H4 (cell line): ENCODE data around the gene ZNF599. TPM values are rescaled to one million over a fixed set of nuclear protein-coding genes. Genes with fewer than 3 reads are reported as not detected.

Source experiments
- DNase-seq: peaks from one replicate; pipeline ENCODE4 v3.0.0-alpha.2; 2015; ENCODE audit warnings: low spot score
- total RNA-seq: library from RNA; depleted of rRNA; stranded (reverse); fragments of >200 nt; shearing (Covaris generic); gene quantifications from 2 replicates; pipeline ENCODE4 v1.2.3, GENCODE V29; 2014; rRNA removed

The ZNF599 gene
- total RNA-seq, 1 experiment from 2014 or later: 10.8 TPM

- DNase-seq: no peak
Observed at GRCh38 chr19:34744896-34745690, 27.9 kb downstream of the ZNF599 start.

DNA sequence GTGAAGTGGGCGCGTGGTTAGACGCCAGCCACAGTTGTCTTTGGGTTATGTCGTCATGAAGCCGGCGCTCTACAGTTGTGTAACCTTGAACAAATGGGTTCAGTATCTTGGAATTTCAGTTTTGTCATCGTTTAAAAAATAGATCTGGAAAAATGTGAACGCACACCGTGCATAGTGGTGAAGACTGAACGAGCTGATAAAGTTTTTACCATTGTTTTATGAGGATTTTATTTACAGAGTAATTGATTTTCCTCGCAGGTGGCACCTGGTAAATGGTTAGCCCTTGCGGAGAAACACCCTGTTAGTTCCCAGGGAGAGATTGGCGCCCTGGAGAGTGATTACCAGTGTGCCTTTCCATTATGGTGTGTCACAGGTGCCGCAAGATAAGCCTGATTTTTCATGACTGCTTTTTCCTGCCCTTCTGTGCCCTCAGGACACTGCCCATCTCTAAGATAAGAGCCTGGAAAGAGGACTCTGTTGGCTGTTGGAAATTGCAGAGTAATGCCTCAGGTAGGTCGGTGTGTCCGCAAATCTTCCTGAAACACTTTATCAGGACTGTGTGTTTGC is 38.4 kb downstream of the ZNF599 start:
- DNase-seq: peak; percentile 91

DNA sequence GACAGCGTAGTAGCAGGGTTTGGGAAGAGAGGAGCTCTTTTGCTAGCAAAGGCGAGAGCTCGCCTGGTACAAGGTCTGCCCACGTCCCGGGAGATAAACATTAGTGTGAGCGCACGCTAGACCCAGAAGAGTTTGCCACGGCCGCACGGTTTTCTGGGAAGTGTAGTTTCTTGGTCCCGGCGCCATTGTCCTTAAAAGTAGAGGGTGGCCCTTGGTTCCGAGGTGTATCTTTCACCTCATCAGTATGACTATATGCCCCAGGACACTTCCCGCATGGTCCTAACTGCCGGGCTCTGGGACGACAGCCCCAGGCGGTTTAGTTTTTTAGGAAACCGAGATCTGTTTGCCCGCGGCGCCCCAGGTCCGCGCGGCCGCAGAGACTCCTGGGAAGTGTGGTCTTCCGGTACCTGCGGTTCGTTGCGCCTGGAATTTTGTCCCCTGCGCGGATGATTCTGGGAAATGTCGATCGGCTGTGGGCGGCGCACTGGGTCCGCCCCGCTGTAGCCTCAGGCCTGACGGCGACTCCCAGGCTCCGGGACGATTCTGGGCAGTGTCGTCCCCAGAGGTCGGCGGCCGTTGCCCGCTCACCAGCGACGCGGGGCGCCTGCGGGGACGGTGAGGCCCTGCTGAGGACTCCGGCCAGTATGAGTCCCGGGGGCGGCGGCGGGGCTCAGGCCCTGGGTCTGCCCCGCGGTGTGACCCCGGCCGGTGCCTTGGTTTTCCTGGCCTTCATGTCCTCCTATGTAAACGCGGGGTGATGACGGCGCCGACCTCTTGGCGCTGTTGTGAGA is 39.1 kb downstream of the ZNF599 start, which contains the start of gene ZNF181:
ZNF181 (plus strand) TSS at position 498 of the 791 bp plus-strand sequence. CDS start 795 bp downstream, outside the sequence.
- DNase-seq: peak; percentile 95

DNA sequence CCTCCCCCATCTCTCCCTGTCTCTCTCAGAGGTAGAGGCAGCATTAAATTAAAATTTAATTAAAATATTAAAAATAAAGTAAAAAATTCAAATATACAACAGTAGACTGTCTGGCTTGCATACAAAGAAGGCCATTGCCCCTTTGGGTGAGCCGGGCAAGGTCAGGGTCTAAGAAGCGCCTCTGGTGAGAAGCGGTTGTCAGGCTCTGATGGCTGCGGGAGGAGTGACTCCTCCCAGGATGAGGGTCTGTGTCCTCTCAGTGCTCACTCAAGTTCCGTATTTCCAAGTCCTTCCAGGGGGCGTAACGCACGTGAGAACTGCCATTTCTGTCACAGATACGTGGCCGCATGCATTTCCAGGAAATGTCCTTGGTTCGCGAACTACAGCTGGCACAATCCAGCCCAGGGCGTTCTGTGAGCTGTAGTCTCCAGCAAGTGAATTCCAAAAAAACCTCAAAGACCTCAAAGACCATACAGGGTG is 39.7 kb downstream of the ZNF599 start:
- DNase-seq: peak; percentile 75

GRCh38 chr19:34732612-34733211 is 40.3 kb downstream of the ZNF599 start:
- no peak for DNase-seq

DNA sequence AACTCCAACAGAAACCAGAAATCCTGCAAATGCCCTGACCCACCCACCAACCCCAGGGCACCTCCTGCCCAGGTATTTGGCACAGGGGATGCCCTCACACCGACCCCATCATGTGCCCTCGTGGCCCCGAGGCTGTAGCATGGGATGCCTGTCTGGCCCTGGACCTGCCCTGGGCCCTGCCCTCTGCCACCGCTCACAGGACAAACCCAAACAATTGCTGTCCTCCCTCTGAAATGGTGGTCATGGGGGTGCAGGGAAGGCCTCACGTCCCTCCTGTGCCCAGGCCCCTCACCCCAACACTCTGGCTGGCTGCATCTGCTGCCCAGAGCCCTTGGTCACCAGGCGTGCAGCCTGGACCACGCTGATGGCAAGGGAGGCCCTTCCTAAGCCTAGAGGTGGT is 41.1 kb downstream of the ZNF599 start:
- no peak for DNase-seq

DNA sequence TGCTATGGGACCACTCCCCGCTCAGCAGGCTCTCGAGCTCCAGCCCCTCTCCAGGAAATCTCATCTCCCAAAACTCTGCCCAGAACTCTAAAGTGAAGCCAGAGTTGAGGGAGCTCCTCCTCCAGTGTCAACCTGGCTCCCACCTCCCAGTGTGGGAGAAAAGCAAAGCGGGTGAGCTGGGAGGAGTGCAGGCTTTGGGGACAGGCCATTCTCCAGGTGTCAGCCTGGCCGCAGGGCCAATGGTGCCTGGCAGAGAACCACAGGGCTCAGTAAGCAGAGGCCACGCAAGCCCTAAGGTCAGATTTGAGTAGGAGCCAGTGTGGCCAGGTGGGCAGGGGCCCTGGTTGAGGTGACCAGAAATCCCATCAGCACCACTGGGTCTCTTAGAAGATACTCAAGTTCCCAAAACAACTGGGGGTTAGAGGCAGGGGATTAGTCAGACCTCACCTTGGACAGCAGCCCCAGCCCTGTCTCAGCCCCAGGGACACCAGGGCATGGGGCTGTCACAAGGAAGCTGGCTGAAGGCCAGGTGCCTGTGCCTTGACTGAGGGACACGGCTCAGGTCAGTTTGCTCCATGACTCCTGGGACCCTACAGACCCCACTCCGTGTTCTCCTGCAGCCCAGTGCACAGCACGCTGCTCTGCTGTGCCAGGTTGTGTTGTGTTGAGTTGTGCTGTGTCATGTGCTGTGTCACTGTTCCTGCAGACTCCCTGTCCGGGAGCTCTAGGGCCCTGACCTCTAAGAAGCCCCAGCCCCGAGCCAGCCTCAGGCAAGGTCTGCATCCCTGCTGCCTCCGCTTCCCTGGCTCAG is 41.8 kb downstream of the ZNF599 start:
- no peak for DNase-seq

DNA sequence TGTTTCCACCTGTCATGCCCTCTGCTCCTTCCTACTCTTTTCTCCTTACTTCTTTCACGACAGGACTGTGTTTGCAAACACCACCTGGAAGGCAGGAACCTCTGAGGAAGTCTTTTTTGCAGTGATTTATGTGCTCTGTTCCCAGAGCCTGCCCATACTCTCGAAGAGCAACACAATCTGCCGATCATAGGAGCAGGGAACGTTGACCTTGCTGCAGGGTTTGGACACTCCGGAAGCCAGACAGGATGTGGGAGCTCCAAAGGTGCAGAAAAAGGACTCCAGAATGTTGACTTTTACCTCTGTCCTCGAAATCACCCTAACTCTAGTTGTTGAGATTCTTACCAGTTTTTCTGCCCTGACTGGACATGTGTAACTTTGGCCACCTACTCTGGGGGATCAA is 47.6 kb downstream of the ZNF599 start:
- DNase-seq: no peak

- DNase-seq: no peak
Observed at GRCh38 chr19:34722353-34722752, 50.7 kb downstream of the ZNF599 start.

GRCh38 chr19:34715357-34715756 is 57.7 kb downstream of the ZNF599 start:
- DNase-seq: no peak

GRCh38 chr19:34713262-34713637 is 59.8 kb downstream of the ZNF599 start:
- no peak for DNase-seq

DNA sequence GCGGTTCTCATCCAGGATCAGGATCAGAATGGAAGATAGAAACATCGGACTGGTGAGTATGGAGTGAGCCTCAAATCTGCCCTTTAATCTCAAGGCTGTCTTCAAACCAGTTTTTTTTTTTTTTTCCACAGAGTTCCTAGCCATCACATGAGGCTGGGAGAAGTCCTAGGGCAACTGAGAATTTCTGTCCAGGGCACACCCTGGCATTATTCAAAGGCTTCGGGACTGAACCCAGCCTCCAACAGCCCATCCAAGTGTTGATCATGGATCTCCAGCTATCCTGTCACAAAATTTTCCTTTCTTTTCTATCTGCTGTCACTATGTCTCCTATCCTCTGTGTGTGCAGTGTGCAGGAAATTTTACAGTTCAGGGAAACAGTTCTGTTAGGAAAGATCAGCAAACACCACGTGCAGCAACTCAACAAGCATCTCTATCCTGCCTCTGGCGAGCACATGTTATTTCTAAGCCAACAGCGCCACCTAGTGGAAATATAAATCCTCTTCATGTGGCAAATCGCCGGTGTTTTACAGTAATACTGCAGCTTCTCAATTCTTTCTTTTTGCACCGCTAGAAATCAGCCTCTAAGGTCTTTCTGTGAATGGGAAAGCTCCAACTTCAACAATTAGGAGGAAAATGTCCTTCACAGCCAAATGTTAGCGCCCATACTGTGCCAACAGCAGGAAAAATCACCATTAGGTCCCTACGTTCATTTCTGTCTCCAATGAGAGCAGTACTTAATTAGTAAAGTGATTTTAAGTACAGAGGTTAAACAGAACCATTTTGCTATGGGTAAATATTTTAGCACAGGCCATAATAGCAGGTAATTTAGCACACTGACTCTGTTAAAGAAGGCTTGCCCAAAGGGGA is 60.4 kb downstream of the ZNF599 start:
- peak; percentile 91 for DNase-seq

DNA sequence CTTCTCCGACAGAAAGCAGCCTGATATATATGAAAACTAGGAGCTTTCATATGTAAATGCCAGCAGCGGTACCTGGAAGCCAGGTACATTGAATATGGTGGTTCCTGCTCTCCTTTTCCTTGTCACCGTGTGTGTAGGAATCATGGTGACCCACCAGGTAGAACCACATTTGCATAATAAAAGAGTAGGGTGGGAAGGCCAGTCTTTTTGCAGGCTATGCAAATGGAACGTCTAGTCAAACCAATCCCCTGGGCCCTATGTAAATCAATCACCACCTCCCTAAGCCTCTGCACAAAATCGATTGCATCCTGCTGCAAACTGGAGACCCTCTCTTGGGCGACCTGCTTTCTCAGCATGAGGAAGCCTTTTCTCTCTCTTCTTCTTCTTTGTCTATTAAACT is 61.1 kb downstream of the ZNF599 start:
- no peak for DNase-seq

Other genes starting within 250 kb of the ZNF599 start
- gene SCGB2B2, start 96.1 kb downstream of the ZNF599 start, total RNA-seq: 0.35 TPM in 1 of 2 replicates, not detected in the other
- 15.7 and 27.7 TPM in 2 replicates for gene ZNF302, start 95.5 kb downstream of the ZNF599 start, total RNA-seq
- 13.0 and 20.3 TPM in 2 replicates for gene ZNF181, start 39.0 kb downstream of the ZNF599 start, total RNA-seq
- gene ZNF30, start 153.7 kb upstream of the ZNF599 start, total RNA-seq: 2.8 and 3.7 TPM in 2 replicates
- gene ZNF792, start 191.0 kb upstream of the ZNF599 start, total RNA-seq: 6.3 and 7.6 TPM in 2 replicates
- gene GRAMD1A, start 227.1 kb upstream of the ZNF599 start, total RNA-seq: 21.3 and 22.0 TPM in 2 replicates